Measurements from ENCODE around the gene CNTNAP2.
"Not testable (repeated sequence)": the region's sequence is repeated elsewhere in the genome, so short reads cannot be mapped to it uniquely, and the experiment has no call there.

Gene CNTNAP2

DNA sequence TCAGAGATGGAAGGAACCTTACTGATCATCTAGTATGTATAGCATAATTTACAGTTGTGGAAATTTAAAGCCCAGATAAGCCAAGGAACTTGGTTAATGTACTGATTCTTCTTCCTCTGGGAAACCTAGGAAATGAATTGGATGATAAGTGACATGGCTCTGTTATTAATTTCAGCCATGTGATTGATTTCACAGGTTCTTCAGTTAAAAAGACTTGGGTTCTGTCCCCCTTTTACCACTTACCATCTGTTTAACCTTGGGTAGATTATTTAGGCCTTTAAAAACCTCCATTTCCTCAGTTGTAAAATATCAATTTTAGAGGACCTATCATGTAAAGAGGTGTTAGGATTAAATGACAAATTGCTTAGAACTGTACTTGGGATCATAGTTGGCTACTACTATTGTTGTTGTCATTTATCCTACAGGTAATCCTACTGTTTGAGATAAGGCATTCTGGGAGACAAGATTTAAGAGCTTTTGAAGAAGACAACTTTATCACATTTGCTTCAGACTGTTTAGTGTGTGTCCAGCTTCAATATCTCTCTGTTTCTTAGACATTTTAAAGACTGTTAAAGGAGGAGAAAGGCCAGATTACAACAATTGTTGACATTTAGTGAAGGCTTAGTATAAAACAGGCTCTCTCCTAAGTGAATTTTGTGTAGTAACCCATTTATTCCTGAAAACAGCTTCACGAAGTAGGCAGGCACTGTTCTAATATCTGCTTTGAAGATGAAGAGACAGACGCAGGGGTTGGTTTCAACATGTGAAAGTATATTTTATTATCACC is 1476.9 kb downstream of the CNTNAP2 start:
- 60% methylated on average over 1 of the region's 2 CpGs; no CpG with 5 or more reads in 1 of the 2 experiments for WGBS, 2 experiments (ENCODE audit: insufficient coverage in 2 of 2)
- no peaks in the 10 kb centered on the region for H3K36me3 ChIP-seq (ENCODE audit: control insufficient read depth, insufficient read depth, low read length)
- no peaks in the 10 kb centered on the region for H3K4me1 ChIP-seq (ENCODE audit: control insufficient read depth, insufficient read depth, low read length, poor library complexity, severe bottlenecking)
- peaks cover 3% of the 10 kb centered on the region for H3K9me3 ChIP-seq (ENCODE audit: control insufficient read depth, low read length)
- H3K27ac ChIP-seq (ENCODE audit: low read depth, low read length, severe bottlenecking), result no peak overlapping the region
- no peak overlapping the region for H3K4me3 ChIP-seq (ENCODE audit: extremely low read depth, insufficient read depth, low read length, poor library complexity, severe bottlenecking)

DNA sequence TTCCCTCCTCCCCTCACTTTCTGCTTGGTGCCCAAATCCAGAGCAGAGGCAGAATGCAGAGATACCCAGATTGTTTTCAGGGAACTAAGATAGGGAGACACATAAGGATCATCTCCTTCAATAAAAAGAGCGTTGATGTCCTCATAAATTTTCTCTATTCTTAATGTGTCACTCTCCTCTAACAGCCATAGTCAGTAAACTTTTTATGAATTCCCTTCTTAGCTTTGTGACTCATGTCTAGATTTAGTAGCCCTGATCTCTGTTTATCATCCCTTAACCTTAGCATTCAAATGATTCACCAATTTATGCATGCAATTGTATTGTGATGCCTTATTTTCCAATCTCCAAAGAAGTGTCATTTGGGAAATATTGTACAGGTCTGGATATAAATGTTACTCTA is 1478.4 kb downstream of the CNTNAP2 start:
- Histone ChIP-seq H3K4me1 (ENCODE audit: control insufficient read depth, insufficient read depth, low read length, poor library complexity, severe bottlenecking) (no peaks in the 10 kb centered on the region), H3K36me3 (ENCODE audit: control insufficient read depth, insufficient read depth, low read length) (no peaks in the 10 kb centered on the region), H3K4me3 (ENCODE audit: extremely low read depth, insufficient read depth, low read length, poor library complexity, severe bottlenecking) (no peak overlapping the region), H3K9me3 (ENCODE audit: control insufficient read depth, low read length) (peaks cover 3% of the 10 kb centered on the region), H3K27ac (ENCODE audit: low read depth, low read length, severe bottlenecking) (no peak overlapping the region)
- WGBS, 2 experiments (ENCODE audit: insufficient coverage in 2 of 2), result 83 to 88% methylated on average over 1 of the region's 1 CpG

DNA sequence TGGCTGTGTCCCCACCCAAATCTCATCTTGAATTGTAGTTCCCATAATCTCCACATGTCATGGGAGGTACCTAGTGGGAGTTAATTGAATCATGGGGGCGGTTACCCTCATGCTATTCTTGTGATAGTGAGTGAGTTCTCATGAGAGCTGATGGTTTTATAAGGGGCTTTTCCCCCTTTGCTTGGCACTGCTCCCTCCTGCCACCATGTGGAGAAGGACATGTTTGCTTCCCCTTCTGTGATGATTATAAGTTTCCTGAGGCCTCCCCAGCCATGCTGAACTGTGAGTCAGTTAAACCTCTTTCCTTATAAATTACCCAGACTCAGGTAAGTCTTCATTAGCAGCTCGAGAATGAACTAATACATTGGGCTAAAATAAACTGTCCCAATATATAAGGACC is 1482.1 kb downstream of the CNTNAP2 start:
- H3K36me3 ChIP-seq (ENCODE audit: control insufficient read depth, insufficient read depth, low read length); H3K9me3 ChIP-seq (ENCODE audit: control insufficient read depth, low read length); H3K4me1 ChIP-seq (ENCODE audit: control insufficient read depth, insufficient read depth, low read length, poor library complexity, severe bottlenecking); H3K27ac ChIP-seq (ENCODE audit: low read depth, low read length, severe bottlenecking); H3K4me3 ChIP-seq (ENCODE audit: extremely low read depth, insufficient read depth, low read length, poor library complexity, severe bottlenecking): not testable (repeated sequence)
- 60 to 90% methylated on average over 1 to 2 of the region's 2 CpGs for WGBS, 2 experiments (ENCODE audit: insufficient coverage in 2 of 2)

DNA sequence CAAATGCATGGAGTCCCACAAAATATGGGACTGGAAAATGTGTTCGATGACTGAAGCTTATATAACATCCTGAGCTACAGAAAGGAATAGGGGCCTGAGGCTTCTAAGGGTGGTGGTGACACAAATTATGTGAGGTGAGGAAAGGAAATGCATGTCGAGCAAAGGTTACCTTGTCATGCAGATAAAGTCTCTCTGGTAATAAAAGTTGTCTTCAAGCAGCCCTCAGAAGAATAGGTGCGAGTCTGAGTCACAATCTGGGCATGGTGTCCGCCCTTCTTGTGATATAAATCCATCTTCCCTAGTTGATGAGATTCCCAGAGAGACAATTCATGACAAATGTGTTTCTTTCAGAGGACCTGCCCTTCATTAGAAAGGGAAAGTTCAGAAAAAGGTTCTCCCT is 1488.7 kb downstream of the CNTNAP2 start:
- Histone ChIP-seq H3K4me3 (ENCODE audit: extremely low read depth, insufficient read depth, low read length, poor library complexity, severe bottlenecking) (no peak overlapping the region), H3K36me3 (ENCODE audit: control insufficient read depth, insufficient read depth, low read length) (no peaks in the 10 kb centered on the region), H3K4me1 (ENCODE audit: control insufficient read depth, insufficient read depth, low read length, poor library complexity, severe bottlenecking) (no peaks in the 10 kb centered on the region), H3K27ac (ENCODE audit: low read depth, low read length, severe bottlenecking) (no peak overlapping the region), H3K9me3 (ENCODE audit: control insufficient read depth, low read length) (no peaks in the 10 kb centered on the region)
- 62 to 69% methylated on average over 2 to 4 of the region's 4 CpGs for WGBS, 2 experiments (ENCODE audit: insufficient coverage in 2 of 2)

DNA sequence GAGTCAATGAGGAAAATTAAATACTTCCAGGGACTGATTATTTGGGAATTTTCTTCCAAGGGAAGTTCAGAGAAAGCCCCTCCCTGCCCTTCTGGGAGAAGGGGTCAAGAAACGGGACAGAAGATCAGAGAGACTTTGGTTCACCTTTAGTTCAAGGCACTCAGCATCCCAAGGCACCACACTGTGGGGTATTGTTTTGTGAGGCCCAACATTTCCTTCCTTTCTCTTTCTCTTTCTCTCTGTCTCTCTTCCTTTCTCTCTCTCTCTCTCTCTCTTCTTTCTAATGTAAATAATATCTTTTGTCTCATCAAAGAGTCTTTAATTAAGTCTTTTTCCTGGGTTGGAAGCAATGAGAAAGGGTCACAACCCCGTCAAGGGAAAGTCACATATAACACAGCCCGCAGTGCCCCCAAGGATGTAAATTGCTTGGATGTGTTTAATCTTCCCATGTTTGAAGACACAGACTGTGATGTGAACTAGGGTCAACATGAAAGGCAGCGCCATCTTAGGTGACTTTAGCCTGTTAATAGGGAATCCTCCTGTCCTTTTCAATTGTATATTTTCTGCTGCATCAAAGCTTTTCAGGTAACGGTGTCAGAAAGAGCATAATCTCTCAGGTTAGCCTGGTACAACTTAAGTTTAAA is 1490.7 kb downstream of the CNTNAP2 start:
- no peaks in the 10 kb centered on the region for H3K9me3 ChIP-seq (ENCODE audit: control insufficient read depth, low read length)
- H3K36me3 ChIP-seq (ENCODE audit: control insufficient read depth, insufficient read depth, low read length), result no peaks in the 10 kb centered on the region
- peak overlapping the region; percentile 1 for H3K27ac ChIP-seq (ENCODE audit: low read depth, low read length, severe bottlenecking)
- no peaks in the 10 kb centered on the region for H3K4me1 ChIP-seq (ENCODE audit: control insufficient read depth, insufficient read depth, low read length, poor library complexity, severe bottlenecking)
- no peak overlapping the region for H3K4me3 ChIP-seq (ENCODE audit: extremely low read depth, insufficient read depth, low read length, poor library complexity, severe bottlenecking)
- WGBS, 2 experiments (ENCODE audit: insufficient coverage in 2 of 2), result 70% methylated on average over 3 of the region's 5 CpGs; no CpG with 5 or more reads in 1 of the 2 experiments

DNA sequence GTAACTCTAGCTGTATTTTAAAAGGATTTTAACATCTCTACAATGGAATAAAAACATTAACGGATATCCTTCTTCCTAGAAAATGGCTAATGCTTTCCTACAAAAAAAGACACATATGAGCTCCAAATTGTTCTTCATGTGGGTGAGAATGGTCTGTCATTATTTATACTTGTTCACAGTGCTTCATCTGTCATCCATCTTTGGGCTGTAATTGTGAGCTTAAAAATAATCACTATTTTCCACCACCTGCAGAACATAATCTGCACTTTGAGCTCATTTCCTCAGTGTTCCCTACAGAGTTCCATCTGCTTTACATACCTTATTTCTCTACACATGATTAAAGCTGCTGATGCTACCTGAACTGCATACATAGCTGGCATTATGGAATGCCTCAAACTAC is 1494.8 kb downstream of the CNTNAP2 start:
- H3K4me3 ChIP-seq (ENCODE audit: extremely low read depth, insufficient read depth, low read length, poor library complexity, severe bottlenecking), result no peak overlapping the region
- no peaks in the 10 kb centered on the region for H3K9me3 ChIP-seq (ENCODE audit: control insufficient read depth, low read length)
- no peaks in the 10 kb centered on the region for H3K4me1 ChIP-seq (ENCODE audit: control insufficient read depth, insufficient read depth, low read length, poor library complexity, severe bottlenecking)
- no peaks in the 10 kb centered on the region for H3K36me3 ChIP-seq (ENCODE audit: control insufficient read depth, insufficient read depth, low read length)
- H3K27ac ChIP-seq (ENCODE audit: low read depth, low read length, severe bottlenecking), result no peak overlapping the region
- WGBS, 2 experiments (ENCODE audit: insufficient coverage in 2 of 2), result no CpG with 5 or more reads among the region's 1 CpG

DNA sequence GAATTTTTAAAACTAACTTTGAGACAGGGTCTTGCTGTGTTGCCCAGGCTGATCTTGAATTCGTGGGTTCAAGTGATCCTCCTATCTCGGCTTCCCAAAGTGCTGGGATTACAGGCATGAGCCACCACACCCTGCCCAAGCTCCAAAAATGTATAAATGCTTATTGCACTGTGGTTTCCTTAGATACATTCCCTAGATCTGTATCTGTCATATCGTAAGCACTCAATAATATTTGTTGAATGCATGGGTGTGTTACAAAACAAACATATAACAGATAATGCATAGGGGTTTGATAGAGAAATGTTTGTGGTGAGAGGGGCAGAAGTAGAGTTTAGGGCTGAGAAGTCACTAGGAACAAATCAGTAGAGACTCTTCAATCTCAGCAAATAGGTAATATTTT is 1518.7 kb downstream of the CNTNAP2 start:
- WGBS, 2 experiments (ENCODE audit: insufficient coverage in 2 of 2), result 57 to 93% methylated on average over 2 of the region's 3 CpGs
- Histone ChIP-seq H3K9me3 (ENCODE audit: control insufficient read depth, low read length) (no peaks in the 10 kb centered on the region), H3K4me1 (ENCODE audit: control insufficient read depth, insufficient read depth, low read length, poor library complexity, severe bottlenecking) (no peaks in the 10 kb centered on the region), H3K4me3 (ENCODE audit: extremely low read depth, insufficient read depth, low read length, poor library complexity, severe bottlenecking) (no peak overlapping the region), H3K36me3 (ENCODE audit: control insufficient read depth, insufficient read depth, low read length) (no peaks in the 10 kb centered on the region), H3K27ac (ENCODE audit: low read depth, low read length, severe bottlenecking) (no peak overlapping the region)

DNA sequence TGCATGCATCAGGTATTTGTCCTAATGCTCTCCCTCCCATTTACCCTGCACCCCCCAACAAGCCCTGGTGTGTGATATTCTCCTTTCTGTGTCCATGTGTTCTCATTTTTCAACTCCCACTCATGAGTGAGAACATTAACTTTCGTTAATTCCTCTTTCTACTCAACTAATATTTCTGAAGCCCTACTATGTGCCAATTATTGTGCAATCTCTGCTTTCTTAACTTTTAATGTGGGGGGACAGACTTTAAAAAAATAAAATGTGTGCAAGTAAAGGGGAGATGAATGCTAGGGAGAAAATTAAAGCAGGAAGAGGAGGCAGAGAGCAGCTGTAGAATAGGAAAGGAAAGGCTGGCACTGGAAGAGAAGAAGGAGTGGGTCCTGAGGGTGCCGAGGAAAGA is 1520.0 kb downstream of the CNTNAP2 start:
- Histone ChIP-seq H3K4me3 (ENCODE audit: extremely low read depth, insufficient read depth, low read length, poor library complexity, severe bottlenecking) (no peak overlapping the region), H3K27ac (ENCODE audit: low read depth, low read length, severe bottlenecking) (no peak overlapping the region)
- WGBS, 2 experiments (ENCODE audit: insufficient coverage in 2 of 2), result 82 to 100% methylated on average over 1 of the region's 2 CpGs

DNA sequence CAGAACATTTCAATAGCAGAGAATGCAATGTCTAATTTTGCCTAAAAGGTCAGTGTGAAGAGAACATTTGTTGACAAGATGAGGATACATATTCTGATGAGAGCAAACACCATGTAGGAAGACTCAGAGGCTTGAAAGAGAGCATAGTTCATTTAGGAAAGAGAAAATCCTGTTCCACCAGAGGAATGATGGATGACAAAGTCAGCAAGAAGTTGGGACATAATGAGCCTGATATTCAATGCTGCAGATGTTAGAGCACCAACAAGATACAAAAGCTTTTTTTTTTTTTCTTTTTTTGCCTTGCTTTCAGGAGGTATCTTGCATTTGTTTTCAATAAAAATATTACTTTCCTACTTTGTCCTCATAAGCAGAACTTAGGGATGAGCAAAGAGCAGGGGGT is 1522.0 kb downstream of the CNTNAP2 start:
- Histone ChIP-seq H3K4me3 (ENCODE audit: extremely low read depth, insufficient read depth, low read length, poor library complexity, severe bottlenecking) (no peak overlapping the region), H3K4me1 (ENCODE audit: control insufficient read depth, insufficient read depth, low read length, poor library complexity, severe bottlenecking) (no peaks in the 10 kb centered on the region)

More for the DNA sequence above, 1520.0 kb downstream of the CNTNAP2 start:
- no peaks in the 10 kb centered on the region for H3K4me1 ChIP-seq (ENCODE audit: control insufficient read depth, insufficient read depth, low read length, poor library complexity, severe bottlenecking)
- no peaks in the 10 kb centered on the region for H3K36me3 ChIP-seq (ENCODE audit: control insufficient read depth, insufficient read depth, low read length)
- no peaks in the 10 kb centered on the region for H3K9me3 ChIP-seq (ENCODE audit: control insufficient read depth, low read length)

DNA sequence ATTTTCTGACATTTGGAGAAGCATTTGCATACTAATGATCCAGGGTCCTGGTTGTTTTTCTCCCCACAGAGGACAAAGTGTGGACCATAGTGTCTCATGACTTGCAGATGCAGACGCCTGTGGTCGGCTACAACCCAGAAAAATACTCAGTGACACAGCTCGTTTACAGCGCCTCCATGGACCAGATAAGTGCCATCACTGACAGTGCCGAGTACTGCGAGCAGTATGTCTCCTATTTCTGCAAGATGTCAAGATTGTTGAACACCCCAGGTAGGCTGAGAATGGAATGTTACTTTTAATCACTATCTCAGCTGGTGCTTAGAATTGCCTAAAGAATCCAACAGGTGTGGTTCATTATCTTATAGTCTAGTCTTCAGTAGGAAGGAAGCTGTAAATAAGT is 1522.4 kb downstream of the CNTNAP2 start:
- no peaks in the 10 kb centered on the region for H3K9me3 ChIP-seq (ENCODE audit: control insufficient read depth, low read length)
- H3K4me3 ChIP-seq (ENCODE audit: extremely low read depth, insufficient read depth, low read length, poor library complexity, severe bottlenecking), result no peak overlapping the region
- no peaks in the 10 kb centered on the region for H3K36me3 ChIP-seq (ENCODE audit: control insufficient read depth, insufficient read depth, low read length)
- H3K27ac ChIP-seq (ENCODE audit: low read depth, low read length, severe bottlenecking), result no peak overlapping the region
- WGBS, 2 experiments (ENCODE audit: insufficient coverage in 2 of 2), result 82 to 94% methylated on average over 6 of the region's 6 CpGs
- no peaks in the 10 kb centered on the region for H3K4me1 ChIP-seq (ENCODE audit: control insufficient read depth, insufficient read depth, low read length, poor library complexity, severe bottlenecking)

More for the DNA sequence above, 1522.0 kb downstream of the CNTNAP2 start:
- no peak overlapping the region for H3K27ac ChIP-seq (ENCODE audit: low read depth, low read length, severe bottlenecking)
- no peaks in the 10 kb centered on the region for H3K36me3 ChIP-seq (ENCODE audit: control insufficient read depth, insufficient read depth, low read length)
- H3K9me3 ChIP-seq (ENCODE audit: control insufficient read depth, low read length), result no peaks in the 10 kb centered on the region

DNA sequence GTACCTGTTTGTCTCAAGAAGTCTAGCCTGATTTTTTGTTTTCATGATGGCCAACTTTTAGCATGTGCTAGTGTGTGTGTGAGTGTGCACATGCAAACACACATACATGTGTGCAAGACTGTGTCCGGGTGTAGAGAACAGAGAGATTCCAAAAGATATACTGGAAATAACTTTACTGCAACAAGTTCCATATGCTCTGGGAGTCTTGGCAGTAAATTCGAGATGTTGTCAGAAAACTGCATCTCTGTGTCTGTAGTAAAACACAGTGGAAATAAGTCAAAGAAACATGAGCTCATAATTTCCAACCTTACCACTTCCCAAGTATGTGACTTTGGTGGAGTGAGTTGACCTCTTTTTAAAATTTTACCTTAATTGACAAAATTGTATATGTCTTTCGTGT is 1523.2 kb downstream of the CNTNAP2 start:
- Histone ChIP-seq H3K9me3 (ENCODE audit: control insufficient read depth, low read length) (no peaks in the 10 kb centered on the region), H3K27ac (ENCODE audit: low read depth, low read length, severe bottlenecking) (no peak overlapping the region), H3K36me3 (ENCODE audit: control insufficient read depth, insufficient read depth, low read length) (no peaks in the 10 kb centered on the region), H3K4me3 (ENCODE audit: extremely low read depth, insufficient read depth, low read length, poor library complexity, severe bottlenecking) (no peak overlapping the region), H3K4me1 (ENCODE audit: control insufficient read depth, insufficient read depth, low read length, poor library complexity, severe bottlenecking) (no peaks in the 10 kb centered on the region)
- WGBS, 2 experiments (ENCODE audit: insufficient coverage in 2 of 2), result no CpG with 5 or more reads among the region's 3 CpGs
